G401 (cell line): Measurements from ENCODE around the gene CD300A. TPM values are rescaled to one million over a fixed set of nuclear protein-coding genes. Genes with fewer than 3 reads are reported as not detected.
"Not testable (repeated sequence)": the region's sequence is repeated elsewhere in the genome, so short reads cannot be mapped to it uniquely, and the experiment has no call there.

Source experiments
- DNase-seq: peaks from one replicate; pipeline ENCODE4 v3.0.0-alpha.2; 2015; ENCODE audit warnings: low spot score
- in situ Hi-C: cut with HindIII; loops from 2 replicates; pipeline ENCODE4 v1.10.0; 2016; ENCODE audit warnings: low sequenced_read_pairs, mixed read lengths
- total RNA-seq: library from RNA; depleted of rRNA; stranded (reverse); fragments of >200 nt; shearing (Covaris generic); gene quantifications from 2 replicates; pipeline ENCODE4 v1.2.3, GENCODE V29; 2014

CD300A gene
- total RNA-seq, 1 experiment from 2014 or later = not detected

DNA sequence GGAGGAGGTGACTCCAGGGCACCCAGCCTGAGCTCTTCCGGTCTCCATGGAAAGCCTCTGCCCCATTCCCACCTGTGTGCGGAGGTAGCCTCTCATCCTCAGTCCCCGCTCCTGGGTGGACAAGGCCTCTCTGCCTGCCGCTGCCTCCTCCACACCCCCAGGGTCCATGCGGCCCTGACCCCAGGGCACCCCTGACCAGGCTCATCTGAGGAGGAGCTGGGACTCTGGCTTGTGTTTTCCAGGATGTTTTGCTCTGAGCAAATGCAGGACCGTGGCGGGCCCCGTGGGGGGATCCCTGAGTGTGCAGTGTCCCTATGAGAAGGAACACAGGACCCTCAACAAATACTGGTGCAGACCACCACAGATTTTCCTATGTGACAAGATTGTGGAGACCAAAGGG, 6.9 kb downstream of the CD300A start:
- in situ Hi-C loops = no loop called here
- DNase-seq = no peak

GRCh38 chr17:74474043-74474792, 7.8 kb downstream of the CD300A start:
- in situ Hi-C loops = no loop called here
- DNase-seq = no peak

GRCh38 chr17:74475189-74475588, 8.8 kb downstream of the CD300A start:
- DNase-seq = no peak
- in situ Hi-C loops = no loop called here

- in situ Hi-C loops = no loop called here
- DNase-seq = no peak
Measured at GRCh38 chr17:74477411-74477810, 11.0 kb downstream of the CD300A start.

GRCh38 chr17:74478420-74479100, 12.1 kb downstream of the CD300A start:
- in situ Hi-C loops = no loop called here
- no peak for DNase-seq

GRCh38 chr17:74480290-74480689, 13.9 kb downstream of the CD300A start:
- DNase-seq = no peak
- in situ Hi-C loops = no loop called here

DNA sequence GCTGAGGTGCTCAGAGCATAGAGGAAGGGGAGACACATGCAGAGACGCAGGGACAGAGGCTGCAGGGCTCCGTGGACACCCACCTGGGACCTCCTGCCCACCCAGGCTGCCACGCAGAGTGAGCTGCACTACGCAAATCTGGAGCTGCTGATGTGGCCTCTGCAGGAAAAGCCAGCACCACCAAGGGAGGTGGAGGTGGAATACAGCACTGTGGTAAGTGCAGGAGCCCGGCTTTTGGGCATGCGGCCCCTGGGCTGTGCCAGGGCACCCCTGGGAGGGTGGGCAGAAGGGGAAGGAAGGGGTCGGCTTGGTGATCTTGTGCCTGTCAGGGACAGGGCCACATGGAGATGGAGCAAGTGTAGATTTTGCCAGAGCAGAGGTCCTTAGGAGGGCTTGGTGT, 15.2 kb downstream of the CD300A start:
- in situ Hi-C loops = no loop called here
- no peak for DNase-seq

GRCh38 chr17:74484066-74484465, 17.6 kb downstream of the CD300A start:
- in situ Hi-C loops = no loop called here
- DNase-seq = no peak

DNA sequence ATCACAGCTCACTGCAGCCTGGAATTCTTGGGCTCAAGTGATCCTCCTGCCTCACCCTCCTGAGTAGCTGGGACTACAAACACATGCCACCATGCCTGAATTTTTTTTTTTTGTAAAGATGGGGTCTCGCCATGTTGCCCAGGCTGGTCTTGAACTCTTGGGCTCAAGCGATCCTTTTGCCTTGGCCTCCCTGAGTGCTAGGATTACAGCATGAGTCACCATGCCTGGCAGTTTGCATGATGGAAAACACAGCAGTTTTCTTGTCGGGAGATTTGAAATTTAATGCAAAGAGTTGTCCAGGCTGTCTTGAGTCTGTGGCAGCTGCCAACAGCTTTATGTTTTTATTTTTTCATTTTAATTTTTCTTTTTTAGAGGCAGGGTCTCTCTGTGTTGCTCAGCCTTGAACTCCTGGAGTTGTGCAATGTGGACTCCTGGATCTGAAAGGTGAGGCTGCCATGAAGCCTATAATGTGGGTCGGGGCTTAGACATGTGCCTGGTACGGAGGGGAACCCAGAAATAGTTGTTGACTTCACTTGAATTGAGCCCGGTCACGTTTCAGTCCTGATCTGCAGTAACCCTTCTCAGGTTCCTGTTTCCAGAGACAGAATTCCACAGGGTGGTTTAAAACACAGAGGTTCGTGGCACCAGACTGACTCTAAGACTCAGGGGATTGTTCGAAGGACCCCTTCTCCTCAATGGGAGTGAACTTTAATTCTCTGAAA, 18.7 kb downstream of the CD300A start:
- in situ Hi-C loops = no loop called here
- DNase-seq = no peak

DNA sequence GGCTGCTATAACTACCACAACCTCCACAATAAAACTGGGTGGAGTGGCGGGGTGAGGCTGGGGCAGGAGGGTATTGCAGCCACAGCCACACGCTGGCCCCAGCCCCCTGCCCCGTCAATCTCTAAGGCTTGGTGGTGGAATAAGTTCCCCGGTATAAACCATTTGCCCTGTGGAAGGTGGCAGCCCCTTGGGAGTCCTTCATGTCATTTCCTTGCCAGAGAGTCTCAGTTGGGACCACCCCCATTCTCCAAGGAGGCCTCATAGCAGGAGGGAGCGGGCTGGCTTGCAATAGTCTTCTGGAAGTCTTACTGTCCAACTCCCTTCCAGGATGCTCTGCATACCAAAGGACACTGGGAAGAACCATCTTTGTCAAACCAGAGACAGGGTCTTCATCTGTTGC, 19.4 kb downstream of the CD300A start:
- in situ Hi-C loops = no loop called here
- DNase-seq = no peak

DNA sequence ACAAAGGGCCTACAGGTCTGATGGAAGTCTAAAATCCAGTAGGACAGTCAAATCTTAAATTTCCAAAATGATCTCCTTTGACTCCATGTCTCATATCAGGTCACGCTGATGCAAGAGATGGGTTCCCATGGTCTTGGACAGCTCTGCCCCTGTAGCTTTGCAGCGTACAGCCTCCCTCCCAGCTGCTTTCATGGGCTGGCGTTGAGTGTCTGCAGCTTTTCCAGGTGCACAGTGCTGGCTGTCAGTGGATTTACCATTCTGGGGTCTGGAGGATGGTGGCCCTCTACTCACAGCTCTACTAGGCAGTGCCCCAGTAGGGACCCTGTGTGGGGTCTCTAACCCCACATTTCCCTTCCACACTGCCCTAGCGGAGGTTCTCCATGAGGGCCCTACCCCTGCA, 21.8 kb downstream of the CD300A start:
- in situ Hi-C loops, DNase-seq: not testable (repeated sequence)

DNA sequence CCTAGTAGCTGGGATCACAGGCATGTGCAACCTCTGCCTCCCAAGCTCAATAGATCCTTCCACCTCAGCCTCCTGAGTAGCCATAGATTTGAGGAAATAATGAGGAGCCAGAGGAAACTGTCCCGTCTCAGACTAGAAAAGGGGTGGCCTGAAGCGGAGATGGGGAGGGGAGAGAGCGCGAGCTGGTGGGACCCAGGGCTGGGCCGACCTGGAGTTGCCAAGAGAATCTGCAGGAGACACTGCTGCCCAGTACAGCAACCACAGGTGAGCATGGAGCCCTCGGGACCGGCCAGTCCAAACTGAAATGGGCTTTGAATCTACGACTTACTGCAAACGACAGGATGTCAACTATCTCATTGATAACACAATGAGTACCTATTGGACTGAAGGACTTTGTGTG, 24.3 kb downstream of the CD300A start:
- no peak for DNase-seq
- in situ Hi-C loops = no loop called here

DNA sequence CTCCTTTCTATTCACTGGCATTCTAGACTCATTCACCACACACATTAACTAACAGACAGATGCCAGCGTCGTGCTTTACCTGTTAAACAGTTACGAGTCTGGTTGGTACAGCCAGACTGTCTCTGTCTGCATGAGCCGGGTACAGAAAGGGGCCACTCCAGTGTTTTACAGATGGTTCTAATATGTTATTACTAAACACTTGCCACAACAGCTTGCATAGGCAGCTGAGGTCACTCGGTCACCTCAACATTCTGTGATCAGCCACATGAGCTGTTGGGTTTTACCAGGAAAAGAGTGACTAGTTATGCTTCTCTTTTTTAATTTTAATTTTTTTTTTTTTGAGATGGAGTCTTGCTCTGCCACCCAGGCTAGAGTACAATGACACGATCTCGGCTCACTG, 25.2 kb downstream of the CD300A start:
- in situ Hi-C loops = no loop called here
- no peak for DNase-seq

GRCh38 chr17:74493331-74493833, 26.9 kb downstream of the CD300A start:
- peak; percentile 76 for DNase-seq
- in situ Hi-C loops = no loop called here

DNA sequence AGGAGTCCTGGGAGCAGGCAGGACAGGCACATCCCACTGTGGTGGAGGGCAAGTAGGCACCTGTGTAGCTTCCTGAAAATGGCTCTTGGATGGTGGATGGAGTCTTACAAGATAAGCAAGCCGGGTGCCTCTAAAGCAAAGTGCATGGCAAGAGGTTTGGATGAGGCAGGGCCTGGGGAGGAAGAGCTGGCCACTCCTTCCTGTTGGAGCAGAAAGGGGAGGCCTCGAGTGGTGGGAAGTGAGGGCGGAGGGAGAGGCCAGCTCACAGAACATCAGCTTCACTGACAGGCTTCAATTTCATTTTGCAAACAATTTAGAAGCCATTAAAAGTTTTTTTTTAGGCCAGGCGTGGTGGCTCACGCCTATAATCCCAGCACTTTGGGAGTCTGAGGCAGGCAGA, 31.0 kb downstream of the CD300A start:
- in situ Hi-C loops = no loop called here

DNA sequence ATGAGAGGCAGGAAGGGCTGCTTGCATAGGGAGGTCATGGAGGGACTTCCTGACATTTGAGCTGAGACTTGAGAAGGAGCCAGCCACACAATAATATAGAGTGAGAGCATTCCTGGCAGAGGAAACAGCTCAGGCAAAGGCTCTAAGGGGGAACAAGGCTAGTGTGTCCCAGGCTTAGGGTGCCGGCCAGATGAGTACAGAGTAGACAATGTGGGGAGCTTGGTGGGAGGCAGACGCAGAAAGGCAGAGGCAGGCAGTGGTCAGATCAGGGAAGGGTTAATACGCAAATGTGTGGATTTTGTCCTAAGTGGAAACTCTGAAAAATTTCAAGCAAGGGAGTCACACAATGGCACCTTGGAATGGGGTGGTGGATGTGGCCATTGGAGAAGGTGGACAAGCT, 33.6 kb downstream of the CD300A start:
- in situ Hi-C loops = no loop called here
- DNase-seq = no peak

More for the DNA sequence above, 31.0 kb downstream of the CD300A start:
- DNase-seq = no peak

- no peak for DNase-seq
- in situ Hi-C loops = no loop called here
Measured at GRCh38 chr17:74502861-74503260, 36.4 kb downstream of the CD300A start.

- DNase-seq, in situ Hi-C loops: not testable (repeated sequence)
Measured at GRCh38 chr17:74503949-74504348, 37.5 kb downstream of the CD300A start.

GRCh38 chr17:74508156-74508555, 41.7 kb downstream of the CD300A start:
- in situ Hi-C loops = no loop called here
- no peak for DNase-seq

DNA sequence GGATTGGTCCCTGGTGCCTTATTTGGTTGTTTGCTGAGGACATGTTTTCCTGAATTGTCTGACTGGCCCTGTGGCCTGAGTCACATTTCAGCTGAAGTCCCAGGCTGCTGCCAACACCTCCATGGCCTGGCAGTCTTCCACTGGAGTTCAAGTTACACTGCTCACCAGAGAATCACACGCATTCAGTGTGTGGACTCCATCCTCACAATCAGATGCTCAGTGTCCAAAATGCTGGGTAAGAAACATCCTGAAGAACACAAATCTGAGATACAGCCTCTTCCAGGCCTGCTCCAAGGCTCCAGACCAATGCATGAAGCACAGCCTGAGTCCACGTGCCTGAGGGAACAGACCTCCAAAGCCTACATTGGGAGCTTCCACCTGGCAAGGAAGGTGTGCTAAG, 45.6 kb downstream of the CD300A start:
- DNase-seq = no peak
- in situ Hi-C loops = no loop called here
